HG02943 (cell line): ENCODE measurements around the gene SULT1A2.
"Not testable (repeated sequence)": the region's sequence is repeated elsewhere in the genome, so short reads cannot be mapped to it uniquely, and the experiment has no call there.

Source experiments
- ATAC-seq: cut with Tn5 transposase; IDR thresholded peaks from one replicate; pipeline ENCODE4 v1.9.1; 2021; ENCODE audit warnings: mild to moderate bottlenecking, low read depth, moderate library complexity; ENCODE audit not compliant: unreplicated experiment

The SULT1A2 gene

DNA sequence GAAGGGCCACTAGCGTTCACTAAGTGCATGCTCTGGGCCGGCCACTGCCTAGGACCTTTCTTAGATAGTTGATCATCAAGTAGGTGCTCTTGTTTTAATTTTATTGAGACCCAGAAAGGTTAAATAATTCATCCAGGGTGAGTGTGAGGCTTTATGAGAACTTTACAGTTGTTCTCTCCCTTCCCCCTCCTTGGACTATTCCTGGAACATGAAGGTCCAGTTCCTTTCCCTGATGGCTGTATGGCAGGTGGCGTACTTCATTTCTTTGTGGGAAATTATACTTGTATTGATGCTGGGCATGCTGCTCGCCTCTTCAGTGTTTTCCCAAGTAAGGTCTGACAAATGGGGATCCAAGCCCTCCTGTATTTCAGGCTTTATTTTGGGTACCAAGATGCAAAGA, 34.7 kb downstream of the SULT1A2 start:
- ATAC-seq, result no peak

DNA sequence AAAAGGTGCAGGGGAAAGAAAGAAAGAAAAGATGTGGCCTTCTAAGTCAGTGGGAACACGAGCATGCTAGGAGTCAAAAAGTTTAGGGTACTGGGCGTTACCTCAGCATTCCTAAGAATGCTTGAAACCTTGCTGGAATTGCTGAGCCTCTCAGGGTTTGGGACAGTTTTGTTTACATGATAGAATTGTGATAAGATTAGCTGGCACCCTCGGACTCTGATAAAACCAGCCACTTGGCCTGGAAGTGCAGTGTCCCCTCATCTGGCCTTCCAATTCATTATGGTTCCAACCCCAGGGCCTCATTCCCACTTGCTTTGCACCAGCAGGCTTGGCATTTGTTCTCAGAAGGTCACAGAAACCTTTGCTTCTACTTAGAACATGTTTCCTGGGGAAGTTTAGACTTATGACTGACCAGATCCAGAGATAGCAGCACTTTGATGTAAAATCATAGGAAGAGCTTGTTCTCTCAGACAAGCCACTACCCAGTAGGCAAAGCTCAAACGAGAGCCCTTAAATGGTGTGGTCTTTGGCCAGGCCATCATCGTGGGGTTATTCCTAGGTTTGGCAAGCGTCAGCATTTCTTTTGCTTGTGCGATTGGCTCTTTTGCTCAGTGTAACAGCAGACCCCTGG, 35.2 kb downstream of the SULT1A2 start:
- ATAC-seq, result no peak

DNA sequence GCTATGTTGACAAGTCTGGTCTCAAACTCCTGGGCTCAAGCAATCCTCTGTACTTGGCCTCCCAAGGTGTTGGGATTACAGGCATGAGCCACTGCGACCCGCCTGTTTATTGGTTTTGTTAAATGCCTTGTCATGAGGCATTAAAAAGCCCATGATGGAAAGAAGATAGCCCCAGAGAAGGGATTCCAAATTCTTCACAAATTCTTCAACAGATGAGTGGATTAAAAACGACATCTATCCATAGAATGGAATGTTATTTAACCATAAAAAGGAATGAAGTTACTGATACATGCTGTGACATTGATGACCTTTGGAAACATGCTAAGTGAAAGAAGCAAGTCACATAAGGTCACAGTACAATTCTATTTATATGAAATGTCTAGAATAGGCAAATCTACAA, 38.4 kb downstream of the SULT1A2 start:
- no peak for ATAC-seq

DNA sequence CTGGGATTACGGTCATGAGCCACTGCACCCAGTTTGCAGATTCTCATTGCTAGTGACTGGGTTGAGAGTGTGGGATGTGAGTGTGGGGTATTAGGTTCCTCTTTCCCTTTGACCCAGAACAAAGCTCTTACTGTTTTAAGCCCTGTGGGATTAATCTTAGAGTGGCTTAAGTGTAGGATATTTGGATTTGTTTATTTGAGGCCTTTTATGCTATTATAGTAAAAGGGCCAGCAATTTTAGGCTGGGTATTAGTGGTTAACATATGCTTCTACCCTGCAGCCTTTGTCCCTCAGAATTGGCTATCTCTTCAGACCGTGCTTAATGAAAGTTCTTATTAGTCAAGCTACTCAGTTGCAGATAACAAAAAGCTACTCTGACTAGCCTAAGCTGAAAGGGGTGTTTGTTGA, 39.9 kb downstream of the SULT1A2 start:
- ATAC-seq, result no peak

DNA sequence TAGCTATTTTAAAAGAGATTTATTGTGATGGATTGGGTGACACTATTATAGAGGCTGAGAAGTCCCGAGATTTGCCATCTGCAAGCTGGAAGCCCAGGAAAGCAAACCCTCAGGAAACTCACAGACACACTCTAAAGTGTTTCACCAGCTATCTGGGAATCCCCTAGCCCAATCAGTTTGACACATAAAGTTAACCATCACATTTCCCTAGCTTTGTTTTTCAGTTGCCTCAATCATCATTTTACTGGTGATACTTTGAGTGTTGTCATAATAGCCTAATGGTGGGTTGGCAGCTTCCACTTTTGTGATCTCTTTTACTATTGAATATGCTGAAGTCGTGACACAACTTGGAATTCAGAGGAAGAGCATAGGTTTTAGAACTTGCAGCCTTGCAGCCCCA, 41.3 kb downstream of the SULT1A2 start:
- ATAC-seq, result no peak

DNA sequence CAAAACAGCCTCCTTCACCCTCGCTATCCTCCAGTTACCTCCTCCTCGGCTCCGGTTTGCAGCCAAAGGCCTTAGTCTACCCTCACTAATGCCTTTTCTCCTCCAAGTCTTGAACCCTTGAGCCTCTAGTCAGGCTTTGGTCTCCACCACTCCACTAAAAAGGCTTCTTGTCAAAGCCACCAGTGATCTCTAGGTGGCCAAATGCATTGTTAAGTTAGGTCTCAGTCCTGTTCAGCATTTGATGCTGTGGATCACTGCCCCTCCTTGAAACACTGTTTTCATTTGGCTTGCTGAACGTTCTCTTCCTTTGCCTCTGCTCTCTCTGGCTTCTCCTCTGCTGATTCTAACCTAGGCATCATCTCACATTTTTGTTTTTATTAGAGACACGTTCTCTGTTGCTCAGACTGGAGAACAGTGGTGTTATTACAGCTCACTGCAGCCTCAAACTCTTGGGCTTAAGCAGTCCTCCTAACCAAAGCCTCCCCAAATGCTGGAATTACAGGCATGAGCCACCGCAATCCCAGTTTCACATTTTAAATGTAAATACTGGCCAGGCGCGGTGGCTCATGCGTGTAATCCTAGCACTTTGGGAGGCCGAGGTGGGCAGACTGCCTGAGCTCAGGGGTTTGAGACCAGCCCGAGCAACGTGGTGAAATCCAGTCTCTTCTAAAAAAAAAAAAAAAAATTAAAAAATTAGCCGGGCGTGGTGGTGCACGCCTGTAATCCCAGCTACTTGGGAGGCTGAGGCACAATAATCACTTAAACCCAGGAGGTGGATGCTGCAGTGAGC, 42.0 kb downstream of the SULT1A2 start:
- ATAC-seq, result no peak

DNA sequence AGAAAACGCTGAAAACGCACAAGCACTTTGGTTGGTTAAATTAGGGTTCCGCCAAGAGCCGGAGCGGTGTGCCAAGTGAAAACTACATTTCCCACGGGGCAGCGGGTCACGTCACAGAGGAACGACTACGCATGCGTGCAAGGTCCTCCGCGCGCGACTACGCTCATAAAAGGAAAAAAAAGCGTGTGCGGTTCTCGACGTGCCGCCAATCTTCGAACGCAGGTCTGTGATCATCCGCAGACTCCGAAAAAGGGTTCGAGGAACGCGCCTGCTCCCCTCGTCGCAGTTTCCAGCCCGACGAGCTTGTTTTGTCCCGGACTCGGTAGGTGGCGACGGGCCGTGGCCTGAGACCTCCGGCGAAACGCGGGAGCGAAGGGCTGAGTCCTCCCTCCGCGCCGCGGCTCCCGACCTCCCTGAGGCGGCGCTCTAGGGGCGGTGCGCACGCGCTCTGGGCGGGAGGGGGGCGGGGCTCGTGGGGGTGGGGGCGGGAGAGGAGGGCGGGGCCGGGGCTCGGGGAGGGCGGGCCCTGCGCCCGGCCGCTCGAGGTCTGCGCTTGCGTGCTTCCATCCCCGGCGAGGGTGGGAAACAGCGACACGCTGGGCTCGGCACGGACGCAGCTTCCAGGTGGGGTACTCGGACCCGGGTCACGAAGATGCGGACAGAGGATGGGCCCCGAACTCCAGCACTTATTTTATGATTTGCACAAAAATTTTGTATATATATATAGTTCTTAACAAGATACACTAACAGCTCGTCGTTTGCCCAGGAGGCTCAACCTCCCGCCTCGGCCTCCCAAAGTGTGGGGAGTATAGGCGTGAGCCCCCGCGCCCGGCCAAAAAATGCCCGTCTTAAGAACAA, 42.8 kb downstream of the SULT1A2 start, which contains the start of gene SGF29:
SGF29 (plus strand) TSS at position 145 of the 858 bp plus-strand sequence. CDS start 27,150 bp downstream, outside the sequence.
- peak; percentile 65 for ATAC-seq

DNA sequence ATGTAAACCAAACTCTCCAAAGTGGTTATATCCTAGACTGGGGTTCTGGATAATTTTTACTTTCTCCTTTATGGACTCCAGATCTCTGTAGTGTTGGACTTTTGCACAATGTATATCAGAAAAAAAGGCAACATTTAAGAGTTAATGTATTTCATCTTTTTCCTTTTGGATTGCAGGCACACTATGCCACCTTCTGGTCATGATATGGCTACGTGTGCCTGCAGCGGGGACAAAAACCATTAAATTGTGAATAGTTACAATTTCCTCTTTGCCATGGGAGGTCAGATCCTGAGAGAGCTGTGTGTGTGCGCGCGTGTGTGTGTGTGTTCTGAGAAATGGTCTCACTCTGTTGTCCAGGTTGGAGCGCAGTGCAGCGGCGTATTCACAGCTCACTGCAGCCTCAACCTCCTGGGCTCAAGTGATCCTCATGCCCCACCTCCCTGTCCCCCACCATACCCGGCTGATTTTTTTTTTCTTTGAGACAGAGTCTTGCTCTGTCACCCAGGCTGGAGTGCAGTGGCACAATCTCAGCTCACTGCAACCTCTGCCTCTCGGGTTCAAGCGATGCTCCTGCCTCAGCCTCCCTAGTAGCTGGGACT, 47.5 kb downstream of the SULT1A2 start:
- ATAC-seq, result no peak

DNA sequence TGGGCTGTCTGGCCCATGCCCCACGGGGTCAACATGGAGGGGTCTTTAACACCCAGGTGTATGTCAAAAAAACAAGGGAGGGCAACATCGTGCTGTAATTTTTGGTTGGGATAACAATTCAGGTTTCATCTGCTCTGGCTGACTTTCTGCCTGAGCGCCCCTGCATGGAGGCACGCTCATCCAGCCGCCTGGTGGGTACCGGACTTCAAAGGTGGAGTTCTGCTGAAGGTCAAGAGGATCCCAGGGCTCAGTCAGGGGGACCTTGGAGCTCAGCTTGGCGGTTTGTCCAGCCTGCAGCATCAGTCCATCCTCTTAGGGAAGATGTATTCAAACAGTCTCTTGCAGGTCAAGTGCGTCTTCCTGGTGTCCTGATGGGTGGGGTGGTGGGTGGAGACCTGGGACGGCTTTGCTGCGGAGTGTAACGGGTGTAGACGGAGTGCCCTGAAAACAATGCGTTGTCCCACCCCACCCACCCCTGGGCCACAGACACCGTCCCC, 48.5 kb downstream of the SULT1A2 start:
- no peak for ATAC-seq

DNA sequence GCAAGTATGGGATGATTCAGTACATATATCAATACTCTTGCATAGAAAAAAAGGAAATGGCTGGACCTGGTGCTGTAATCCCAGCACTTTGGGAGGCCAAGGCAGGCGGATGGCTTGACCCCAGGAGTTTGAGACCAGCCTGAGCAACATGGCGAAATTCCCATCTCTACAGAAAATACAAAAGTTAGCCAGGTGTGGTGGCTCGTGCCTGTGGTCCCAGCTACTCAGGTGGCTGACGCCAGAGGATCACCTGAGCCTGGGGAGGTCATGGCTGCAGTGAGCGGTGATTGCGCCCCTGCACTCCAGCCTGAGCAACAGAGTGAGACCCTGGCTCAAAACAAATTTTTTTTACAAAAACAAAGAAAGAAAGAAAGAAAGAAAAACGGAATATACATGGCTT, 50.2 kb downstream of the SULT1A2 start:
- ATAC-seq, result no peak

DNA sequence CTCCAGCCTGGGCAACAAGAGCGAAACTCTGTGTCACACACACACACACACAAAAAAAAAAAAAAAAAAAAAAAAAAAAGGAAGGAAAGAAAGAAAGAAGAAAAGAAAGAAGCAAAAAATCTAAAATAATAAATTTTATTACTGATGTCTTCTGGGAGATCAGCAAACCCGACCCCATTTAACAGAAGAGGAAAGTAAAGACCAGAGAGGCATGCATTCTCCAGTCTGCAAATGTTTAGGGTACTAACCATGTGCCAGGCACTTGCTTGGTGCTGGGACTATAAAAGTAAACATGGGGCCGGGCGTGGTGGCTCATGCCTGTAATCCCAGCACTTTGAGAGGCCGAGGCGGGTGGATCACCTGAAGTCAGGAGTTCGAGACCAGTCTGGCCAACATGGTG, 50.9 kb downstream of the SULT1A2 start:
- ATAC-seq, result not testable (repeated sequence)

DNA sequence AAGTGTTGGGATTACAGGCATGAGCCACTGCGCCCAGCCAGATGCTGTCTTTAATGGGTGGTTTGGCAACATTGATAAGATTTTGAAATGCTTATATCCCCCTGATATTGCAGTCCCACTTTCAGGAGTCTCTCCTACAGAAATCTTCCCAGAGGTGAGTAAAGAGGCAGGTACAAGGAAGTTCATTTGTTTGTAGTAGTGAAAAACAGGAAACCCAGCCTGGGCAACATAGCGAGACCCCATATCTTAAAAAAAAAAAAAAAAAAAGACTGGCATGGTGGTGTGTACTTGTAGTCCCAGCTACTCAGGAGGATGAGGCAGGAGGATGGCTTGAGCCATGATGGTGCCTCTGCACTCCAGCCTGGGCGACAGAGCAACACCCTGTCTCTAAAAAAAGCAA, 51.9 kb downstream of the SULT1A2 start:
- no peak for ATAC-seq

DNA sequence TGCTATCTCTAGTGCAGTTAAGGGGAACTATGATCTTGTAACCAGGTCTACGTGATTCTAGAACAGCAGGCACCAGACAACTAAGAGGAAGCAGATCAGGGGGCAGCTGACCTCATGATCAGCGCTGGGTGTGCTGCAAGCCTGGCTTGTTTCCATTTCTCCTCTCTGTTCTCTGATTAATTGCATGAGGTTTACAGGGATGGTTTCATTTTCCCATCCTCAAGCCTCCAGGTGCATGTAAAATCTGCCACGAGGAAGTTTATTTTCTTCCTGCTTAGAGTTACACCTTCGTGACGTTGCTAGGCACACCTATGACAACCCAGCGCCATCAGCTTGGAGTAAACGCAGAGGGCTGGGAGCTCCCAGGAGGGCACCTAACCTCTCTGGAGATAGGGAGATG, 53.8 kb downstream of the SULT1A2 start:
- ATAC-seq, result no peak

DNA sequence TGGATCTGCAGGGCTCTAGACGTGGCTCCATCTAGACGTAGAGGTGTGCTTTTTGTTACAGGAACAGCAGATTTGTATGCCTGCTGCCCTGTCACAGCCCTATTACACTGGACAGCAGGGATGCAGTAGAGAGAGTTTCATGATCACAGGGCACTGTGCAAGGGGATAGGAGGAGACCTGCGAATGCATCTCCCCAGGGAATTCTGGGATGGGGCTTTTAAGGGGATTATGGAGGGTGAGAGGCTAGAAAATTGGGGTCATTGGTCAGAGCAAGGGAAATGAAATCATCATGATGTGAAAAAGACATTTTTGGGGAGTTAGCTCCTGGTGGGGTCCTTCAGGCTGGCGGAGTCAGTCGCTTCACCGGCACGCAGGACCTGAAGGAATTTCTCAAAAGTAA, 54.2 kb downstream of the SULT1A2 start:
- no peak for ATAC-seq
